Ishikawa (cell line): ENCODE measurements around the gene MID1.

ENCODE experiments used
- CEBPB ChIP-seq: IDR thresholded peaks from 2 replicates; pipeline ENCODE4 v1.6.1; 2012
- CREB1 ChIP-seq: IDR thresholded peaks from 2 replicates; pipeline ENCODE4 v1.6.1; 2012; ENCODE audit warnings: low read depth
- EGR1 ChIP-seq: IDR thresholded peaks from 2 replicates; pipeline ENCODE4 v1.6.1; 2012
- EP300 ChIP-seq: IDR thresholded peaks from 2 replicates; pipeline ENCODE4 v1.6.1; 2012; ENCODE audit warnings: borderline replicate concordance
- FOXM1 ChIP-seq: IDR thresholded peaks from 2 replicates; pipeline ENCODE4 v1.6.1; 2012; ENCODE audit warnings: low read depth, borderline replicate concordance
- MAX ChIP-seq: IDR thresholded peaks from 2 replicates; pipeline ENCODE4 v1.6.1; 2012
- NFIC ChIP-seq: IDR thresholded peaks from 2 replicates; pipeline ENCODE4 v1.6.1; 2012
- RAD21 ChIP-seq: IDR thresholded peaks from 2 replicates; pipeline ENCODE4 v1.6.1; 2012; ENCODE audit warnings: low read depth
- REST ChIP-seq: IDR thresholded peaks from 2 replicates; pipeline ENCODE4 v1.6.1; 2012; ENCODE audit warnings: low read depth, mild to moderate bottlenecking
- TAF1 ChIP-seq: IDR thresholded peaks from 2 replicates; pipeline ENCODE4 v1.6.1; 2012; ENCODE audit warnings: low read depth, mild to moderate bottlenecking
- TCF12 ChIP-seq: IDR thresholded peaks from 2 replicates; pipeline ENCODE4 v1.6.1; 2012; ENCODE audit warnings: low read depth
- TEAD4 ChIP-seq: IDR thresholded peaks from 2 replicates; pipeline ENCODE4 v1.6.1; 2012
- USF1 ChIP-seq: IDR thresholded peaks from 2 replicates; pipeline ENCODE4 v1.6.1; 2012
- YY1 ChIP-seq: IDR thresholded peaks from 2 replicates; pipeline ENCODE4 v1.6.1; 2012; ENCODE audit warnings: low read depth
- ZBTB7A ChIP-seq: IDR thresholded peaks from 2 replicates; pipeline ENCODE4 v1.6.1; 2012; ENCODE audit warnings: low read depth

MID1 gene

GRCh38 chrX:10525381-10526120 is 94.8 kb downstream of the MID1 start:
- TF ChIP-seq EP300 = no peak
- TF ChIP-seq CREB1 = no peak
- TF ChIP-seq FOXM1 = no peak
- no peak for TF ChIP-seq REST
- no peak for TF ChIP-seq NFIC
- TF ChIP-seq RAD21 = no peak
- no peak for TF ChIP-seq TEAD4
- no peak for TF ChIP-seq TAF1
- no peak for TF ChIP-seq YY1
- no peak for TF ChIP-seq EGR1
- no peak for TF ChIP-seq CEBPB
- TF ChIP-seq TCF12 = no peak
- no peak for TF ChIP-seq MAX
- TF ChIP-seq USF1 = no peak
- TF ChIP-seq ZBTB7A = no peak

- TF ChIP-seq RAD21 = no peak
- no peak for TF ChIP-seq USF1
- TF ChIP-seq TEAD4 = no peak
These were observed 95.8 kb downstream of the MID1 start for GRCh38 chrX:10524578-10524977.

GRCh38 chrX:10519761-10520160 is 100.6 kb downstream of the MID1 start:
- TF ChIP-seq TCF12 (no peak), MAX (no peak), ZBTB7A (no peak), TEAD4 (no peak), TAF1 (no peak), NFIC (no peak), CREB1 (no peak)

- no peak for TF ChIP-seq REST
These were observed 101.1 kb downstream of the MID1 start for GRCh38 chrX:10519278-10519677.

- TF ChIP-seq RAD21 = no peak
- TF ChIP-seq REST = no peak
These were observed 102.3 kb downstream of the MID1 start for GRCh38 chrX:10518073-10518472.

GRCh38 chrX:10516781-10517322 is 103.5 kb downstream of the MID1 start:
- TF ChIP-seq USF1 (no peak), YY1 (no peak), REST (no peak), EGR1 (no peak), TCF12 (no peak), MAX (no peak), CEBPB (no peak), FOXM1 (no peak), NFIC (no peak), RAD21 (no peak), EP300 (no peak), CREB1 (no peak)
